GM19238 (cell line): ENCODE data around the gene FAM76A.
"Not testable (repeated sequence)": the region's sequence is repeated elsewhere in the genome, so short reads cannot be mapped to it uniquely, and the experiment has no call there.

Experiments used
- DNase-seq: peaks from one replicate; pipeline ENCODE4 v3.0.0; 2011; ENCODE audit warnings: low spot score; ENCODE audit not compliant: insufficient read length

Gene FAM76A

DNA sequence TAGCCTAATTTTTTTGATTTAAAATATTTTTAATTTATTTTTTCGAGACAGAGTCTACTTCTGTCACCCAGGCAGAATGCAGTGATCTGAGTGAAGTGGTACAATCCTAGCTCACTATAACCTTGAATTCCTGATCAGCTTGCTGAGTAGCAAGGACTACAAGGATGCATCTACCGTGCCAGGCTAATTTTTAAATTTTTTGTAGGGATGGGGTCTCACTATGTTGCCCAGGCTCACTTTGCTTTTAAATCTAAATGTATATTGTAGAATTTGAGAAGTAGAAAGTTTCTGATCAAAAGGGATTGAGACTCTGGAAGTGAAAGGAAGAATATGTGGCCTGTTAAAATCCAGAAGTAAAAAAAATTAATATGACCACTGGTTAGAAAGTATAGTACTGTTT lies 48.9 kb downstream of the FAM76A start:
- DNase-seq, result no peak

- not testable (repeated sequence) for DNase-seq
These were observed 49.6 kb downstream of the FAM76A start for GRCh38 chr1:27775336-27775735.

GRCh38 chr1:27776276-27776675 lies 50.5 kb downstream of the FAM76A start:
- DNase-seq, result not testable (repeated sequence)

DNA sequence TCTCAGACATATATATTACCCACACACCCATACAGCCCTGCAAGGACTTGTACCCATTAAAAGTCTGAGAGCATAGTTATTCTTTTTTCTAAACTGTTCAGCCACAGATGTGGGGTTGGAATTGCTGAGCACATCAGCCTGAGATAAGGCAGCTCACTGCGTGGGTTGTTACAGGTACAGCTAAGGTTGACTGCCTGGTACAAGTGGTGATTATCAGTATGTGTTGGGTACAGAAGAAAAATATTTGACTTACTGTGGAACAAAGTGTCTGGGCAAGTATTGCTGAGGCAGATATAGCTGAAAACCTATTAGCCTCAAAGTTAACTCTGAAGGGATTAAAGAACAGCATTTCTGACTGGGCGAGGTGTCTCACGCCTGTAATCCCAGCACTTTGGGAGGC lies 52.3 kb downstream of the FAM76A start:
- DNase-seq, result no peak

- no peak for DNase-seq
These were observed 53.4 kb downstream of the FAM76A start for GRCh38 chr1:27779122-27779521.

DNA sequence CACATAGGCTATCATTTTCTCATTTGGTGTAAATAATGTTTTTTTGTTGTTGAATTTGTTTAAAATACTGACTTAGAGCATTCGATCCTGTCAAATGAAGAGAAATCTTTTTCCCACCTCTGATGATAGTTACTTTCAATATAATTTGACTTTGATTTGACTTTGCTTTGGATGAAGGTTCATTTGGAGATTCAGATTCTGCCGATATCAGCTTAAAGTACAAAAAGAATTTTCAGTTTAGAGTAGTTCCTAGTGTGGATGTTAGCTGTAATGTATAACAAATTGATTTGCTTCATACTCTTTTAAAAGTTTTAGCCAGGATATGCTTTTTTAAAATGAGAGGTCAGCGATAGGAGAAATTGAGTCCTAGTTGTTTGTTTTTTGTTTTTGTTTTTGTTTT lies 57.2 kb downstream of the FAM76A start:
- DNase-seq, result no peak

DNA sequence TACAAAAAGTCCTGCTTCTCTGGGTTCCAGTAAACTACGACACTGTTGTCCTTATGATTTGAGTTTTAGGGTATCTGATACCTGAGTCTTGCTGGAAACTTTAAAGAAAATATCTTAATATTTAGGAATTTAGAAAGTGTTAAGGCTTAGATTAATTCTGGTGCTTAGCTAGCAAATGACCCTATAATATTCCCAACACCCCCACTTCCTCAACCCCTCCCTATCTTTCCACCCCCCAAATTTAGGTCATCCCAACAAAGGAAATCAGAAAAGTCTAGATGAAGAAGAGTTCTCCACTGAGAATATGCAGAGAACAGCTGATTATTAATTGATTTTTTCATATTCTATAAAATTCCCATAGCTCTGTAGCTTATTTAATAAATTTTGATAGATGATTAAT lies 58.9 kb downstream of the FAM76A start:
- DNase-seq, result no peak

GRCh38 chr1:27785781-27786455 lies 60.2 kb downstream of the FAM76A start:
- DNase-seq, result no peak

DNA sequence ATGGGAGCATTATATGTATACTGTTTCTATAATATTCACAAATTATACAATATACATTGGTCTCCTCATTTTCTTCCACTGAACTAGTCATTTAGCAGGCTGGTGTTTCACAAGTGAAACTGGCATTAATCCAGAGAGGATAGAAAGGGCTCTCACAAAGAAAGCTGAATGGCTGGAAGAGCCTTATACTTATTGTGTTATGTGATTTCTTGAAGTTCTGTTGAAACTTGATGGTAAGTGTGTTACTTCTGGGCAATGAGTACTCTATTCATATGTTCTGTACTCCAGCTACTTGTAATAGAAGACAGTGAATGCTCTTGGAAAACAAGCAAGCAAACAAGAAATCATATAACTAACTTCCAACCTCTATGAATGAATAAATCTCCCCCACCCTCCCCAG lies 62.1 kb downstream of the FAM76A start:
- no peak for DNase-seq

GRCh38 chr1:27789540-27790041 lies 63.8 kb downstream of the FAM76A start:
- DNase-seq, result no peak

- not testable (repeated sequence) for DNase-seq
These were observed 64.5 kb downstream of the FAM76A start for GRCh38 chr1:27790270-27790669.

GRCh38 chr1:27795601-27796000 lies 69.8 kb downstream of the FAM76A start:
- no peak for DNase-seq

DNA sequence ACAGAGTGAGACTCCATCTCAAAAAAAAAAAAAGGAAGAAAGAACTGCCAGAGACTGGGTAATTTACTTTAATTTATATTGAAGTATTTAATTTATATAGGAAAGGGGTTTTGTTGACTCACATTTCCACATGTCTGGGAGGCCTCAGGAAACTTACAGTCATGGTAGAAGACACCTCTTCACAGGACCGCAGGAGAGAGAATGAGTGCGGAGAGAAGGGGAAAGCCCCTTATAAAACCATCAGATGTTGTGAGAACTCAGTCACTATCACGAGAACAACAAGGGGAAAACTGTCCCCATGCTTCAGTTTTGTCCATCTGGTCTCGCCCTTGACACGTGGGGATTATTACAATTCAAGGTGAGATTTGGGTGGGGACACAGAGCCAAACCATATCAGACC lies 79.0 kb downstream of the FAM76A start:
- DNase-seq, result no peak

- no peak for DNase-seq
These were observed 81.0 kb downstream of the FAM76A start for GRCh38 chr1:27806758-27807157.

DNA sequence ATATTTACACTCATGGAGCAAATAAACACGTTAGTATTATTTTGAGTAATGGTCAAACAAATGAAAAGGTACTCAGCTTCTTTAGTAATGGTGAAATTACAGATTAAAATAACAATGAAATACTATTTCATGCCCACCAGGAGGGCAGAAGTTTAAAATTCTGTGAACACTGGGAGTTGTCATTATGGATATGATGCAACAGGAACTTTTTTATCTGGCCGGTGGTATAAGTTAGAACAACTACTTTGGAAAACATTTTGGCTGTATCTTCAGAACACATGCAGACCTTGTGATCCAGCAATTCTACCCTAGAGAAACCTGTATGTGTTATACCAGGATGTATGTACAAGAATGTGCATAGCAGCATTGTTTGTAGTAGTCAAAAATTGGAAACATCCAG lies 81.6 kb downstream of the FAM76A start:
- DNase-seq, result no peak

GRCh38 chr1:27808131-27808530 lies 82.4 kb downstream of the FAM76A start:
- not testable (repeated sequence) for DNase-seq

GRCh38 chr1:27809883-27810282 lies 84.1 kb downstream of the FAM76A start:
- no peak for DNase-seq

DNA sequence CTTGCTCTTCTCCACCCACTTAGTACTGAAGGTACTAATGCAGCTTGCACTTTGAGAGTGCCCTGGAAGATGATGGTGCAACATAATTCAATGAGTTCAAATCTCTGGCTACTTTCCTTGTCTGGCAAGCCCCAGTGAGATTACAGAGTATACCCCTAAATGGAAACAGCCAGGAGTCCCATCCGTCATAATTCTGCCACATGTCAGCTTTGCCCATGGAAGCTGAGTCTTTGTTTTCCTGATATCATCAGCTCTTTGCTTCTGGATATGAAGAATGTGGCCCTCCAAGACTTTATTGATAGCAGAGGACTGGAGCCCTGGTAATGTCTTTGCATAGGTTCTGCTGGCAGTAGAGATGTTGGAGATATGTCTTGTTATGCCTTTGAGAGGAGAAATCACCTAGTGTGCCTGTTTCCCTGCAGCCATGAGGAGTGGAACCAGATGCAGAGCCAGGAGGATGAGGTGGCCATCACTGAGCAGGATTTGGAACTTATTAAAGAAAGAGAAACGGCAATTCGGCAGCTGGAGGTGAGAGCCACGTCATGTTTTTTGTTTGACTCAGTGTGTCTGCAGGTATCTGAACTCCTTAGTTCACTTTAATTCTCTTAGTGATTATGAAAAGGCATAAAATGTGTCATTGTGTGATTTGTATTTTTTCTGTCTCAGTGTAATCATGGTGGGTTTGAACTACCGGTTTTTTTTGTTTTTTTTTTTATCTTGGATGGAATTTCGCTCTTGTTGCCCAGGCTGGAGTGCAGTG lies 86.2 kb downstream of the FAM76A start:
- DNase-seq, result no peak
